RWPE1 (cell line): Measurements from ENCODE around the gene RPL31.
A peak's percentile ranks its signal among the peaks of the same experiment; 100 is the strongest.
"Not testable (repeated sequence)": the region's sequence is repeated elsewhere in the genome, so short reads cannot be mapped to it uniquely, and the experiment has no call there.

Experiments
- CTCF ChIA-PET: fragments of 350-600 bp; sonication (Branson Sonifier 250); formaldehyde crosslinking; extraction: SDS; loops from one replicate; lab custom pipeline; 2021; lab: Yijun Ruan, JAX
- POLR2A ChIA-PET: fragments of 400-600 bp; formaldehyde crosslinking; extraction: SDS; loops from one replicate; lab custom pipeline; 2020; ENCODE audit warnings: antibody characterized with exemption; ENCODE audit not compliant: low non-redundant PET; lab: Yijun Ruan, JAX
- DNase-seq: peaks from one replicate; pipeline ENCODE4 v3.0.0; 2012; ENCODE audit warnings: low spot score
- H3K27ac ChIP-seq: fragments of 450-650 bp; 2 replicates; pipeline ENCODE4 v1.5.1; 2017
- TF ChIP-seq, protein P1 (sequence below): fragments of 450-650 bp; conservative IDR thresholded peaks from 2 replicates; pipeline ENCODE4 v1.5.1; 2017; ENCODE audit warnings: low read depth, mild to moderate bottlenecking

Gene RPL31

GRCh38 chr2:101045330-101045729 is 43.2 kb downstream of the RPL31 start:
- H3K27ac ChIP-seq = no peak overlapping the region
- DNase-seq = no peak
- ChIA-PET POLR2A (no interaction called here), CTCF (interaction anchor here (1.4 kb wide), 1 partner anchor 105 kb away, joined by 4 read pairs; the partner anchor contains the start of gene TBC1D8)
- TF ChIP-seq, protein P1, sequence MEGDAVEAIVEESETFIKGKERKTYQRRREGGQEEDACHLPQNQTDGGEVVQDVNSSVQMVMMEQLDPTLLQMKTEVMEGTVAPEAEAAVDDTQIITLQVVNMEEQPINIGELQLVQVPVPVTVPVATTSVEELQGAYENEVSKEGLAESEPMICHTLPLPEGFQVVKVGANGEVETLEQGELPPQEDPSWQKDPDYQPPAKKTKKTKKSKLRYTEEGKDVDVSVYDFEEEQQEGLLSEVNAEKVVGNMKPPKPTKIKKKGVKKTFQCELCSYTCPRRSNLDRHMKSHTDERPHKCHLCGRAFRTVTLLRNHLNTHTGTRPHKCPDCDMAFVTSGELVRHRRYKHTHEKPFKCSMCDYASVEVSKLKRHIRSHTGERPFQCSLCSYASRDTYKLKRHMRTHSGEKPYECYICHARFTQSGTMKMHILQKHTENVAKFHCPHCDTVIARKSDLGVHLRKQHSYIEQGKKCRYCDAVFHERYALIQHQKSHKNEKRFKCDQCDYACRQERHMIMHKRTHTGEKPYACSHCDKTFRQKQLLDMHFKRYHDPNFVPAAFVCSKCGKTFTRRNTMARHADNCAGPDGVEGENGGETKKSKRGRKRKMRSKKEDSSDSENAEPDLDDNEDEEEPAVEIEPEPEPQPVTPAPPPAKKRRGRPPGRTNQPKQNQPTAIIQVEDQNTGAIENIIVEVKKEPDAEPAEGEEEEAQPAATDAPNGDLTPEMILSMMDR = no peak

GRCh38 chr2:101047075-101047766 is 45.1 kb downstream of the RPL31 start:
- POLR2A ChIA-PET = interaction anchor here (0.7 kb wide), 1 partner anchor 104 kb away, joined by 3 read pairs; the partner anchor contains the start of gene TBC1D8
- TF ChIP-seq, protein P1 = no peak
- CTCF ChIA-PET = interaction anchor here (0.5 to 1.5 kb wide), 5 partner anchors 10 to 337 kb away, joined by 3 to 9 read pairs (median 4); partner anchors contain the start of gene TBC1D8
- DNase-seq = peak; percentile 91
- peak overlapping the region; percentile 83 for H3K27ac ChIP-seq

DNA sequence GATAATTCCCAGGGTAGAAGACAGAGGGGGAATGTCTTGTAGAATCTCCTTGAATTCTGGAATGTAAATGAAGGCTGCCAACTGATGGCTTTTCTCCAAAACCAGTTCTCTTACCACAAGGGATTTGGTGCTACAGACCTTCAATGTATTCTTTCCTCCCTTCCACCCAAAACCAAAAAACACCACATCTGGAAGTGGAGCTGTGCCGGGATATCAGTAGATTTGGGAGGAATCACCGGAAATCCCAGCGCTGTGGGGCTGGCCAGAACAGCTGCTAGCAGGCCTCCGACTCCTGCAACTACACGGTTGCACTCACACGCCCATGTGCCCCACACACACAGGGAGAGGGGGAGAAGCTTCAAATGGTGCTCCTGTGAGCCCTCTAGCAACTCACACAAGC is 45.7 kb downstream of the RPL31 start:
- CTCF ChIA-PET = interaction anchor here (0.5 to 0.7 kb wide), 3 partner anchors 10 to 336 kb away, joined by 3 to 9 read pairs (median 4); no protein-coding TSS in a partner anchor
- peak overlapping the region; percentile 83 for H3K27ac ChIP-seq
- TF ChIP-seq, protein P1 = no peak
- POLR2A ChIA-PET = interaction anchor here (0.7 kb wide), 1 partner anchor 103 kb away, joined by 3 read pairs; the partner anchor contains the start of gene TBC1D8
- no peak for DNase-seq

DNA sequence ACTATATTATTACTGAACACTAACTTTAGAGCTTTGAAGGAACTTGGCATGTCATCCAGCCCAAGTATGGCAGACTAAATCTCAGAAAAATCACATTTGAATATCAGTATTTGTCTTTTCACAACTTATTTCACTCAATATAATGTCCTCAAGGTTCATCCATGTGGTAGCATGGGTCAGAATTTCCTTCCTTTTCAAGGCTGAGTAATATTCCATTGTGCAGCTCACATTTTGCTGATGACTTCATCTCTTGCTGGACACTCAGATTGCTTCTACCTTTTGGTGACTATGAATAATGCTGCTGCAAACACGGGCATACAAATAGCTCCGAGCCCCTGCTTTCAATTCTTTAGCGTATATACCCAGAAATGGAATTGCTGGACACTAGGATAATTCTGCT is 46.7 kb downstream of the RPL31 start:
- no peak for DNase-seq
- CTCF ChIA-PET = no interaction called here
- TF ChIP-seq, protein P1 = no peak
- H3K27ac ChIP-seq = no peak overlapping the region
- POLR2A ChIA-PET = no interaction called here

GRCh38 chr2:101050886-101051285 is 48.8 kb downstream of the RPL31 start:
- H3K27ac ChIP-seq, POLR2A ChIA-PET, DNase-seq, CTCF ChIA-PET: not testable (repeated sequence)

DNA sequence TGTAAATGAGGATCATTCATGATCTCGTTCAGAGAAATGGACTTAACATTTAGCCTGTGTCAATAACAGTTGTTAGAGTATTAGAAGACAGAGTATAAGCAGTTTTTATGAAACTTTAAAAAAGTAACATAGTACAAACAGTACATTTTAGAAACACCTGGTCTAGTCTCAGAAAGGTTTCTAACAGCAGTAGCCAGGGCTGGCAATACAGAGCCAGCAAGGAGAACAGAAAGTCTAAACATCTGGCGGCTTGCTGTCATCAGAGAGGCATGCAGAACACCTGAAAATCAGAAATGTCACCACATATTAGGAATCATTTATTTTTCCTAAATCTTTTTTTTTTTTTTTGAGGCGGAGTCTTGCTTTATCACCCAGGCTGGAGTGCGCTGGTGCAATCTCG is 50.1 kb downstream of the RPL31 start:
- no peak for DNase-seq
- CTCF ChIA-PET = no interaction called here
- POLR2A ChIA-PET = no interaction called here
- no peak overlapping the region for H3K27ac ChIP-seq
- TF ChIP-seq, protein P1 = no peak

DNA sequence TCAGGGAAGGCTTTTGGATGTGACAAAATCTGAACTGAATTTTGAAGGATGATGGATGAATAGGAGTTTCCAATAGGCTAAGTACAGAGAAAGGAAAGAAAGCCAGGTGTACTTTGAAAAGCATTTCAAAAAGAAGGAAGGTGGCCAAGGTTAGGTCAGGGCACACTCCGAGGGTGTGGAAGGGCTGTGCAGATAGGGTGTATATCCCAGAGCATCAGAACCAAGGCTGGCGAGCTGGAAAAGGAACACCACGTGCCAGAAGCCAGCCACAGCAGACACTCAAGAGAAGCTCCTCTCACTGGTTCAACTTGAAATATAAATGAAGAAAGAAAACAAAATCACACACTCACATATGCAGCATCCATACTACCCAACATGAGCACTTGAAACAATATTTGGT is 51.0 kb downstream of the RPL31 start:
- no peak overlapping the region for H3K27ac ChIP-seq
- CTCF ChIA-PET = interaction anchor here (0.6 kb wide), 1 partner anchor 98 kb away, joined by 3 read pairs; no protein-coding TSS in a partner anchor
- no peak for DNase-seq
- TF ChIP-seq, protein P1 = no peak
- POLR2A ChIA-PET = no interaction called here
